Measurements from ENCODE around the gene KANK4. TPM values are rescaled to one million over a fixed set of nuclear protein-coding genes. Genes with fewer than 3 reads are reported as not detected.

KANK4 gene
- total and polyA plus RNA-seq, 12 donors: 0.12 to 1.1 (median 0.26) TPM; not detected in 2

GRCh38 chr1:62229932-62230331 is 89.3 kb downstream of the KANK4 start:
- intact Hi-C loops (cut with DNase I): no loop called here
- 30 to 54% (median 47%) methylated on average over 2 of the region's 2 CpGs for WGBS, 4 donors
- H3K27ac ChIP-seq: no peak overlapping the region
- no peaks in the 10 kb centered on the region for H3K4me1 ChIP-seq (replicated peaks in 1 of 2)
- H3K36me3 ChIP-seq (replicated peaks in 1 of 2): no peaks in the 10 kb centered on the region
- no peaks in the 10 kb centered on the region for H3K27me3 ChIP-seq
- H3K4me3 ChIP-seq: no peak overlapping the region
- no peaks in the 10 kb centered on the region for H3K9me3 ChIP-seq (replicated peaks in 1 of 3)
- TF ChIP-seq CTCF (IDR thresholded peaks at IDR 0.05) (no peak), POLR2A (IDR thresholded peaks at IDR 0.05) (no peak)
- peak in 1 of 7 donors; percentile 8 for DNase-seq

DNA sequence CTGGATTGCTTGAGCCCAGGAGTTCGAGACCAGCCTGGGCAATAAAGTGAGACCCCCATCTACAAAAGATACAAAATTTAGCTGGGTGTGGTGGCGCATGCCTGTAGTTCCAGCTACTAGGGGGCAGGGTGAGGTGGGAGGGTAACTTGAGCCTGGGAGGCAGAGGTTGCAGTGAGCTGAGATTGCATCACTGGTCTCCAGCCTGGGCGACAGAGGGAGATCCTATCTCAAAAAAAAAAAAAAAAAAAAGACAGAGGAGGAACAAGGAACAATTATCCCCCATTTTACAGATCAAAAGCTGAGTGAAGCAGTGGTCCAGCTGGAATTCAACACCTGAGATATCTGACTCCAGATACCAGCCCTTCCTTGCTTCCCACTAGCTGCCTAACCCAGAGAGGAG is 89.8 kb downstream of the KANK4 start:
- Histone ChIP-seq H3K36me3 (replicated peaks in 1 of 2) (no peaks in the 10 kb centered on the region), H3K4me3 (no peak overlapping the region), H3K9me3 (replicated peaks in 1 of 3) (no peaks in the 10 kb centered on the region), H3K27ac (no peak overlapping the region), H3K27me3 (no peaks in the 10 kb centered on the region), H3K4me1 (replicated peaks in 1 of 2) (no peaks in the 10 kb centered on the region)
- intact Hi-C loops (cut with DNase I): no loop called here
- 65 to 79% (median 72%) methylated on average over 3 of the region's 3 CpGs for WGBS, 4 donors
- DNase-seq: no peak
- TF ChIP-seq POLR2A (IDR thresholded peaks at IDR 0.05) (no peak), CTCF (IDR thresholded peaks at IDR 0.05) (no peak)

GRCh38 chr1:62228883-62229187 is 90.4 kb downstream of the KANK4 start:
- H3K27me3 ChIP-seq: no peaks in the 10 kb centered on the region
- TF ChIP-seq CTCF (IDR thresholded peaks at IDR 0.05): no peak
- no peak for TF ChIP-seq POLR2A (IDR thresholded peaks at IDR 0.05)
- no peaks in the 10 kb centered on the region for H3K4me1 ChIP-seq (replicated peaks in 1 of 2)
- no peaks in the 10 kb centered on the region for H3K9me3 ChIP-seq (replicated peaks in 1 of 3)
- H3K4me3 ChIP-seq: no peak overlapping the region
- 71 to 76% (median 75%) methylated on average over 2 to 4 of the region's 4 CpGs for WGBS, 4 donors
- intact Hi-C loops (cut with DNase I): no loop called here
- no peak for DNase-seq
- H3K27ac ChIP-seq: no peak overlapping the region
- H3K36me3 ChIP-seq (replicated peaks in 1 of 2): no peaks in the 10 kb centered on the region

DNA sequence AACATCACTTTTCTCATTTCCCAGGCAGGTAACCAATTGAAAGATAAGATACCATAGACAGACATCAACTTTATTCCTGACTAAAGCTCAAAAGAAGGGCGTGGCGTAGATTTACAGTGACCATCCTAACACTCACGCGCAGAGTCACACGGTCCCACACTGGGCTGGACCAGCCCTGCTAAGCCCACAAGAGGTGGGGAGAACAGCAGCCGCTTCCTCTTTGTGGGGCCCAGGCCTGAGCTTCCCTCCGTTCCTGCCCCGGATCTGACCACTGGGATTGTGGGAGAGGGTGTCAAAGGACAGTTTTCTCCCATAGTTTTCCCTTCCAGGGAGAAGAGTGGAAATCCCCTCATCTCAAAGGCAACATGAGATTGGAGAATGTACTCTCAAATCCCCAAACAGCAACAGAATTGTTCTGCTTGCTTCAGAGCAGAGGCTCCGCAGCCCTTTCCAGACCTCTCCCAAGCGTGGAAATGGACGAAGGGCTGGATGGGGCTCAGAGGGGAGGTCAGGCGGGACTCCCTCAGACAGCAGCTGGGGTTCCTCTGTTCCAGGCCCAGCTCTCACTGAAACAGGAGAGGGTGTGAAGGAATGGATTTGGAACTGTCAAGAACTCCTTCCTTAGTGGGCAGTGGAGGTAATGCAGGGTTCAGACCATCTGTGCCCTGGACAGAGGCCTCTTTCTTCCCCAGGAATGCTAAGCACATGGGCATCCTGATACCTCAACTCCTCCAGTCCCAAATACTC is 90.9 kb downstream of the KANK4 start:
- no peaks in the 10 kb centered on the region for H3K4me1 ChIP-seq (replicated peaks in 1 of 2)
- intact Hi-C loops (cut with DNase I): no loop called here
- H3K4me3 ChIP-seq: no peak overlapping the region
- H3K36me3 ChIP-seq (replicated peaks in 1 of 2): no peaks in the 10 kb centered on the region
- 84 to 91% (median 88%) methylated on average over 10 to 12 of the region's 12 CpGs for WGBS, 4 donors
- no peaks in the 10 kb centered on the region for H3K27me3 ChIP-seq
- no peak for TF ChIP-seq POLR2A (IDR thresholded peaks at IDR 0.05)
- TF ChIP-seq CTCF (IDR thresholded peaks at IDR 0.05): no peak
- DNase-seq: no peak
- H3K27ac ChIP-seq: no peak overlapping the region
- H3K9me3 ChIP-seq (replicated peaks in 1 of 3): no peaks in the 10 kb centered on the region

Measured in adrenal gland (tissue), 12 donors.